K562 (cell line): ENCODE measurements around the gene SYVN1. TPM values are rescaled to one million over a fixed set of nuclear protein-coding genes. Genes with fewer than 3 reads are reported as not detected.

Source experiments
- ATF1 ChIP-seq, 2 experiments: fragments of 450-650 bp in 1 of 2; IDR thresholded peaks; 2 replicates each; pipeline ENCODE4 v1.6.1; 2016; ENCODE audit warnings: missing compliant biosample characterization in 1 of 2, missing genetic modification characterization in 1 of 2
- CBFA2T2 ChIP-seq: fragments of 450-650 bp; conservative IDR thresholded peaks from 2 replicates; pipeline ENCODE4 v1.6.1; 2017; ENCODE audit warnings: mild to moderate bottlenecking
- CHD4 ChIP-seq: fragments of 200-600 bp; sonication (generic); IDR thresholded peaks from 3 replicates; pipeline ENCODE4 v1.6.1; 2012; ENCODE audit warnings: low read depth, mild to moderate bottlenecking, mixed read lengths, low read length, inconsistent platforms; ENCODE audit not compliant: insufficient read depth, insufficient replicate concordance, poor library complexity, severe bottlenecking
- FOXP1 ChIP-seq: sonication (generic); formaldehyde crosslinking; IDR thresholded peaks from 2 replicates; pipeline ENCODE4 v1.8.0; 2022; ENCODE audit warnings: mild to moderate bottlenecking, missing genetic modification reagents
- GABPA ChIP-seq: fragments of 200-800 bp; sonication (Bioruptor generic); conservative IDR thresholded peaks from 2 replicates; pipeline ENCODE4 v1.6.1; 2016; ENCODE audit warnings: low read depth, missing genetic modification characterization, missing compliant biosample characterization
- HCFC1 ChIP-seq: IDR thresholded peaks from 2 replicates; pipeline ENCODE4 v1.6.1; 2012; ENCODE audit warnings: low read depth, low read length, improper control_type of control experiment
- HDAC2 ChIP-seq: fragments of 450-650 bp; IDR thresholded peaks from 2 replicates; pipeline ENCODE4 v1.6.1; 2016; ENCODE audit warnings: mild to moderate bottlenecking
- HNRNPL ChIP-seq: fragments of 200-400 bp; formaldehyde crosslinking; IDR thresholded peaks from 2 replicates; pipeline ENCODE4 v1.6.1; 2017; ENCODE audit warnings: low read depth, mild to moderate bottlenecking, low read length
- ILK ChIP-seq: fragments of 450-650 bp; IDR thresholded peaks from 2 replicates; pipeline ENCODE4 v1.6.1; 2016; ENCODE audit warnings: missing genetic modification characterization, low read depth, mild to moderate bottlenecking, missing compliant biosample characterization, moderate library complexity, borderline replicate concordance
- MXI1 ChIP-seq: IDR thresholded peaks from 2 replicates; pipeline ENCODE4 v1.6.1; 2011; ENCODE audit warnings: low read depth, mild to moderate bottlenecking, improper control_type of control experiment, low read length
- NFE2 ChIP-seq: IDR thresholded peaks from 2 replicates; pipeline ENCODE4 v1.6.1; 2014; ENCODE audit warnings: antibody characterized with exemption, low read depth
- PHB ChIP-seq: fragments of 250-450 bp; sonication (Bioruptor Pico); IDR thresholded peaks from 2 replicates; pipeline ENCODE4 v1.5.0; 2021
- PML ChIP-seq: IDR thresholded peaks from 2 replicates; pipeline ENCODE4 v1.6.1; 2012; ENCODE audit warnings: low read length, inconsistent platforms
- PRMT5 ChIP-seq: sonication (generic); formaldehyde crosslinking; IDR thresholded peaks from 2 replicates; pipeline ENCODE4 v1.5.0; 2020; ENCODE audit warnings: missing genetic modification reagents
- SOX6 ChIP-seq: fragments of 450-650 bp; IDR thresholded peaks from 2 replicates; pipeline ENCODE4 v1.6.1; 2014; ENCODE audit warnings: mild to moderate bottlenecking
- SREBF1 ChIP-seq: fragments of 150-350 bp; IDR thresholded peaks from 2 replicates; pipeline ENCODE4 v1.6.1; 2014; ENCODE audit warnings: antibody characterized with exemption, low read depth, low read length, borderline replicate concordance
- ZKSCAN8 ChIP-seq: fragments of 200-800 bp; sonication (Bioruptor generic); IDR thresholded peaks from 2 replicates; pipeline ENCODE4 v1.6.1; 2016; ENCODE audit warnings: missing genetic modification characterization, missing compliant biosample characterization
- ZNF311 ChIP-seq: fragments of 250-450 bp; sonication (Bioruptor Pico); IDR thresholded peaks from 2 replicates; pipeline ENCODE4 v1.4.0; 2020; ENCODE audit warnings: mild to moderate bottlenecking, moderate library complexity
- ZNF507 ChIP-seq: conservative IDR thresholded peaks from 2 replicates; pipeline ENCODE4 v1.6.1; 2017; ENCODE audit warnings: missing genetic modification characterization, missing compliant biosample characterization
- polyA plus RNA-seq, 8 experiments: library from polyadenylated mRNA; depleted of rRNA in 4 of 8; stranded (reverse) in 5 of 8; unstranded in 3 of 8; fragments of >200 nt; fragmentation: Nextera tagmentation in 2 of 8; fragmentation: Illumina TruSeq in 1 of 8; extraction: Ambion mirVana in 2 of 8; extraction: Trizol in 1 of 8; gene quantifications; 2 replicates each; pipeline versions ENCODE4 v1.2.1 to v1.2.3, GENCODE V29; 2011 to 2014; ENCODE audit warnings: inconsistent platforms in 1 of 8, missing spikeins in 1 of 8
- total RNA-seq, 7 experiments: library from RNA; depleted of rRNA in 6 of 7; stranded (reverse); fragments of >200 nt in 6 of 7; fragmentation: Illumina TruSeq in 2 of 7; extraction: Trizol in 2 of 7; gene quantifications; 2 replicates each; pipeline versions ENCODE4 v1.2.1 to v1.2.3, GENCODE V29; 2011 to 2021; ENCODE audit warnings: low replicate concordance in 1 of 7
- TF ChIP-seq, protein P1 (sequence below): fragments of 250-450 bp; sonication (Bioruptor Pico); IDR thresholded peaks from 2 replicates; pipeline ENCODE4 v1.9.0; 2021; ENCODE audit warnings: mild to moderate bottlenecking, inconsistent platforms

Gene SYVN1
- total and polyA plus RNA-seq, 9 of the 15 experiments (the other 6 are each of a cell fraction or from before 2014, with no cell fraction given): 0.41 to 47.4 (median 9.9) TPM

DNA sequence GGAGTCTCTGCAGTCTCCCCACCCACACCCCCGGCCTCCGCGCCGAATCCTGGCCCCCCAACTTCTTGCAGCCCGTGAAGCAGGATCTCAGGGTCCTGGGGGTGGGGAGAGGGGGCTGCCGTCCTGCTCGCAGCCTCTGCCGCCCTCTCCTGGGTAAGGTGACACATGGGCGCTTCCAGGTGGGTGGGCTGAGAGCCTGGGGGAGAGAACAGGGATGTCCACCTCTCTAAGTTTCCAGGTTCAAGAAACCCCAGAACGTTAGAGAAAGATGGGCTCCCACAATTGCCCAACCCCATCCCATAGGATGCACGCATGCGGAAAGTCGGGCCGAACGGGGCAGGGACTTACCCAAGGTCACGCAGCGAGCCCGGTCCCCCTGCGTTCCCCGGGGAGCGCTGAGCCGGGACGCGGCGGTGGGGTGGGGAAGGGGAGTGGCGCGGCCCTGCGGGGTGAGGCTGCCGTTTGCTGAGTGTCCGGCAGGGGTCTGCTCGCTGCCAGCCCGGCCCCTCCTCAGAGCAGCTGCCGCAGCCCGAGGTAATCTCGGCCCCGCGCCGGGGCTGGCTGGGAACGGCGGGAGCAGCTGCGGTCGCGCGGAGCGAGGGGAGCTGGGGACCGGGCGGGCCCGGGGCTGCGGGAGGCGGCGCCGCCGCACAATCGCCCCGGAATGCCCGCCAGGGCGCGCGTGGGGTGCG, 46.7 kb upstream of the SYVN1 start (continued):
- no peak for TF ChIP-seq ILK (tag)
- no peak for TF ChIP-seq ZNF311 (CRISPR knock-in tag)
- no peak for TF ChIP-seq ATF1 (CRISPR knock-in tag; IDR thresholded peaks at IDR 0.05)
- TF ChIP-seq ATF1 (tag; IDR thresholded peaks at IDR 0.05): 0 out of 2 replicates have a peak, but pooled peaks have one; percentile 23
- TF ChIP-seq, protein P1, sequence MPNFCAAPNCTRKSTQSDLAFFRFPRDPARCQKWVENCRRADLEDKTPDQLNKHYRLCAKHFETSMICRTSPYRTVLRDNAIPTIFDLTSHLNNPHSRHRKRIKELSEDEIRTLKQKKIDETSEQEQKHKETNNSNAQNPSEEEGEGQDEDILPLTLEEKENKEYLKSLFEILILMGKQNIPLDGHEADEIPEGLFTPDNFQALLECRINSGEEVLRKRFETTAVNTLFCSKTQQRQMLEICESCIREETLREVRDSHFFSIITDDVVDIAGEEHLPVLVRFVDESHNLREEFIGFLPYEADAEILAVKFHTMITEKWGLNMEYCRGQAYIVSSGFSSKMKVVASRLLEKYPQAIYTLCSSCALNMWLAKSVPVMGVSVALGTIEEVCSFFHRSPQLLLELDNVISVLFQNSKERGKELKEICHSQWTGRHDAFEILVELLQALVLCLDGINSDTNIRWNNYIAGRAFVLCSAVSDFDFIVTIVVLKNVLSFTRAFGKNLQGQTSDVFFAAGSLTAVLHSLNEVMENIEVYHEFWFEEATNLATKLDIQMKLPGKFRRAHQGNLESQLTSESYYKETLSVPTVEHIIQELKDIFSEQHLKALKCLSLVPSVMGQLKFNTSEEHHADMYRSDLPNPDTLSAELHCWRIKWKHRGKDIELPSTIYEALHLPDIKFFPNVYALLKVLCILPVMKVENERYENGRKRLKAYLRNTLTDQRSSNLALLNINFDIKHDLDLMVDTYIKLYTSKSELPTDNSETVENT (CRISPR knock-in tag): peak; percentile 79
- no peak for TF ChIP-seq NFE2
- TF ChIP-seq HCFC1: no peak
- TF ChIP-seq SREBF1: no peak
- TF ChIP-seq HDAC2: peak; percentile 58; the same call in 1 of the 2 replicates
- no peak for TF ChIP-seq PRMT5 (CRISPR knock-in tag)
- peak; percentile 31 for TF ChIP-seq CHD4
- no peak for TF ChIP-seq GABPA
- TF ChIP-seq PHB (CRISPR knock-in tag): no peak
- no peak for TF ChIP-seq ZKSCAN8 (CRISPR knock-in tag)
- TF ChIP-seq SOX6: no peak
- TF ChIP-seq ZNF507 (tag): no peak
- no peak for TF ChIP-seq CBFA2T2
- TF ChIP-seq MXI1: no peak
- TF ChIP-seq PML: no peak
- TF ChIP-seq FOXP1: no peak; the same call in 1 of the 2 replicates
- TF ChIP-seq HNRNPL: peak; percentile 87
